ENCODE measurements around the gene RMDN2. TPM values are rescaled to one million over a fixed set of nuclear protein-coding genes. Genes with fewer than 3 reads are reported as not detected.

RMDN2 gene
- total RNA-seq, 1 donor from 2014 or later, result 7.0 TPM

GRCh38 chr2:37907501-37908225 is 17.4 kb upstream of the RMDN2 start:
- no peak overlapping the region for H3K4me3 Mint-ChIP-seq
- no peak for DNase-seq (ENCODE audit: extremely low spot score, unreplicated experiment)
- H3K27ac Mint-ChIP-seq, result no peak overlapping the region
- no peaks in the 10 kb centered on the region for H3K36me3 Mint-ChIP-seq
- H3K9me3 Mint-ChIP-seq, result peaks cover 4% of the 10 kb centered on the region
- no peaks in the 10 kb centered on the region for H3K27me3 Mint-ChIP-seq
- TF ChIP-seq CTCF (conservative IDR thresholded peaks at IDR 0.05), result no peak
- peaks cover 4% of the 10 kb centered on the region for H3K4me1 Mint-ChIP-seq (ENCODE audit: unreplicated experiment)

GRCh38 chr2:37911296-37911873 is 13.7 kb upstream of the RMDN2 start:
- DNase-seq (ENCODE audit: extremely low spot score, unreplicated experiment), result no peak
- no peaks in the 10 kb centered on the region for H3K27me3 Mint-ChIP-seq
- H3K4me1 Mint-ChIP-seq (ENCODE audit: unreplicated experiment), result peaks cover 7% of the 10 kb centered on the region
- H3K4me3 Mint-ChIP-seq, result no peak overlapping the region
- H3K9me3 Mint-ChIP-seq, result no peaks in the 10 kb centered on the region
- no peak for TF ChIP-seq CTCF (conservative IDR thresholded peaks at IDR 0.05)
- H3K36me3 Mint-ChIP-seq, result no peaks in the 10 kb centered on the region
- no peak overlapping the region for H3K27ac Mint-ChIP-seq

- H3K4me1 Mint-ChIP-seq (ENCODE audit: unreplicated experiment), result peaks cover 13% of the 10 kb centered on the region
- H3K36me3 Mint-ChIP-seq, result no peaks in the 10 kb centered on the region
- TF ChIP-seq CTCF (conservative IDR thresholded peaks at IDR 0.05), result no peak
- no peaks in the 10 kb centered on the region for H3K9me3 Mint-ChIP-seq
- H3K27me3 Mint-ChIP-seq, result no peaks in the 10 kb centered on the region
- no peak for DNase-seq (ENCODE audit: extremely low spot score, unreplicated experiment)
- no peak overlapping the region for H3K27ac Mint-ChIP-seq
- H3K4me3 Mint-ChIP-seq, result no peak overlapping the region
Measured at GRCh38 chr2:37912056-37912455, 13.0 kb upstream of the RMDN2 start.

GRCh38 chr2:37912616-37913015 is 12.5 kb upstream of the RMDN2 start:
- TF ChIP-seq CTCF (conservative IDR thresholded peaks at IDR 0.05), result no peak
- H3K9me3 Mint-ChIP-seq, result no peaks in the 10 kb centered on the region
- DNase-seq (ENCODE audit: extremely low spot score, unreplicated experiment), result no peak
- no peaks in the 10 kb centered on the region for H3K36me3 Mint-ChIP-seq
- peaks cover 15% of the 10 kb centered on the region for H3K4me1 Mint-ChIP-seq (ENCODE audit: unreplicated experiment)
- H3K27me3 Mint-ChIP-seq, result no peaks in the 10 kb centered on the region
- H3K4me3 Mint-ChIP-seq, result no peak overlapping the region
- H3K27ac Mint-ChIP-seq, result no peak overlapping the region

- no peaks in the 10 kb centered on the region for H3K27me3 Mint-ChIP-seq
- TF ChIP-seq CTCF (conservative IDR thresholded peaks at IDR 0.05), result no peak
- H3K9me3 Mint-ChIP-seq, result no peaks in the 10 kb centered on the region
- H3K4me1 Mint-ChIP-seq (ENCODE audit: unreplicated experiment), result peaks cover 22% of the 10 kb centered on the region
- no peaks in the 10 kb centered on the region for H3K36me3 Mint-ChIP-seq
- no peak overlapping the region for H3K4me3 Mint-ChIP-seq
- H3K27ac Mint-ChIP-seq, result no peak overlapping the region
- no peak for DNase-seq (ENCODE audit: extremely low spot score, unreplicated experiment)
Measured at GRCh38 chr2:37914340-37914739, 10.7 kb upstream of the RMDN2 start.

Data from type B pancreatic cell (in vitro differentiated cells).